ENCODE measurements around the gene THSD4. TPM values are rescaled to one million over a fixed set of nuclear protein-coding genes. Genes with fewer than 3 reads are reported as not detected.

The THSD4 gene
- total and polyA plus RNA-seq, 4 donors = 6.0 to 42.4 (median 18.5) TPM

DNA sequence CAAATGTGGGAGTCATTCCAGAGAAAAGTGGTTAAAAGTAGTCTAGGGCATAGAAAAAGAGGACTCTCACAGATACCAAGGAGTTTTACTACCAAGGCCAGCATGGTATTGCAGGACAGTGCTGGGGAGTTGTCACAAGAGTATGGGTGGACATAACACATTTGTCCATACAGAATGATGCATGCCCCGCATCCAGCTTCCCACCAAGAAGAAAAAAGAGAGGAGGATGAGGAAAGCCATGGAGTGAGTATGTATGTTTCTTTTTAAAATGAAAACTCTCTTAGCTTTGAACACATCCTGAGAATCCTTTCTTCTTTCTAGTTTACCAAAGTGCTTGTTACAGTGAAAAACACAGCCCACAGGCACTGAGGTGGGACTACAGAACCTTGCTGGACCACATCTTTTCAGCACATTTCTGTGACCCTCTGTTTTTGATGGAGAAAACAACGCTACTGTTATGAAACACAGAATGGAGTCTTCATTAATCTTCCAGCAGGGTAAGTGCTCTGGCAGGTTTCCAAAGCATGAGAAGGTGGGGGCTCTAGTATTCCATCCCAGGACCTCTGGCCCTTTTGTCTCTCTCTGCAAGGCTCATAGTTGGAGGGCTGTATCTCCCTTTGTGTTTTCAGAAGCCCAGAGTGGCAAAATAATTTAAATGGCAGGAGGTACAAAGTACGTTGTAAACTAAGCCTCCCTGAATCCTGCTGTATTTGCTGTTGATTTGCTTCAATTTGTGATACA is 707.8 kb downstream of the THSD4 start:
- no peak for TF ChIP-seq CTCF (IDR thresholded peaks at IDR 0.05; ENCODE audit: control extremely low read depth, extremely low read depth)
- H3K4me1 ChIP-seq (ENCODE audit: control insufficient read depth in 5 of 5, insufficient read depth in 5 of 5, low read length in 5 of 5) = peaks cover 0 to 34% (median 0%) of the 10 kb centered on the region in 5 donors
- DNase-seq = no peak
- H3K36me3 ChIP-seq (ENCODE audit: control insufficient read depth in 4 of 4, insufficient read depth in 4 of 4, low read length in 4 of 4) = peaks cover 15 to 37% (median 26%) of the 10 kb centered on the region in 4 donors
- H3K27ac ChIP-seq (ENCODE audit: low read depth in 1 of 2, low read length in 1 of 2) = no peak overlapping the region
- WGBS, 2 donors = 92 to 95% methylated on average over 3 of the region's 3 CpGs
- H3K4me3 ChIP-seq = no peak overlapping the region
- no peaks in the 10 kb centered on the region for H3K27me3 ChIP-seq (ENCODE audit: control insufficient read depth in 3 of 3, insufficient read depth in 3 of 3, low read length in 2 of 3)
- H3K9ac ChIP-seq (ENCODE audit: insufficient read depth in 1 of 2, low read length in 2 of 2) = no peak overlapping the region
- ATAC-seq (ENCODE audit: insufficient read depth, low FRiP score) = no peak
- H3K9me3 ChIP-seq (ENCODE audit: control insufficient read depth in 4 of 4, insufficient read depth in 3 of 4, low read length in 3 of 4) = peaks cover 0 to 14% (median 9%) of the 10 kb centered on the region in 4 donors

DNA sequence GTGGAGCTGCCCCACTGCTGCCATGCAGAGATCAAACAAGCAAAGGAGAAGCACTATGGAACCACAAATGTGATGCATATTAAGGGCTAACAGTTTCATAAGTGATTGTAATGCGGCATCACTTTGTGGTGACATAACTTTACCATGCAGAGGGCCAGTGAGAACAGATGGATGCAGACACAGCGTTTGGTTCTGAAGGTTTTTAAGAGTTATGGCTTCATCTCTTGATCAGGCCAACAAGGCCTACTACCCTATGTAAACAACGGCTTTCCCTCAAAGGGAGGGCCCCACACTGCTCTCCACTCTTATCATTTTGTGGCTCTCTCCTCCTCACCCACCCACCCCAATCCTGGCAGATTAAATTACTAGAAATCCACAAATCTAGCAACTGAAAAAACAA is 708.5 kb downstream of the THSD4 start:
- WGBS, 2 donors = 75 to 93% methylated on average over 3 of the region's 3 CpGs
- DNase-seq (peak in 2 of 3 donors; percentile 23 to 36), ATAC-seq (ENCODE audit: insufficient read depth, low FRiP score) (no peak)
- H3K27me3 ChIP-seq (ENCODE audit: control insufficient read depth in 3 of 3, insufficient read depth in 3 of 3, low read length in 2 of 3) = no peaks in the 10 kb centered on the region
- no peak overlapping the region for H3K27ac ChIP-seq (ENCODE audit: low read depth in 1 of 2, low read length in 1 of 2)
- H3K36me3 ChIP-seq (ENCODE audit: control insufficient read depth in 4 of 4, insufficient read depth in 4 of 4, low read length in 4 of 4) = peaks cover 17 to 41% (median 30%) of the 10 kb centered on the region in 4 donors
- H3K4me1 ChIP-seq (ENCODE audit: control insufficient read depth in 5 of 5, insufficient read depth in 5 of 5, low read length in 5 of 5) = peaks cover 0 to 34% (median 0%) of the 10 kb centered on the region in 5 donors
- no peak overlapping the region for H3K9ac ChIP-seq (ENCODE audit: insufficient read depth in 1 of 2, low read length in 2 of 2)
- H3K4me3 ChIP-seq = no peak overlapping the region
- TF ChIP-seq CTCF (IDR thresholded peaks at IDR 0.05; ENCODE audit: control extremely low read depth, extremely low read depth) = no peak
- H3K9me3 ChIP-seq (ENCODE audit: control insufficient read depth in 4 of 4, insufficient read depth in 3 of 4, low read length in 3 of 4) = peaks cover 0 to 14% (median 9%) of the 10 kb centered on the region in 4 donors

DNA sequence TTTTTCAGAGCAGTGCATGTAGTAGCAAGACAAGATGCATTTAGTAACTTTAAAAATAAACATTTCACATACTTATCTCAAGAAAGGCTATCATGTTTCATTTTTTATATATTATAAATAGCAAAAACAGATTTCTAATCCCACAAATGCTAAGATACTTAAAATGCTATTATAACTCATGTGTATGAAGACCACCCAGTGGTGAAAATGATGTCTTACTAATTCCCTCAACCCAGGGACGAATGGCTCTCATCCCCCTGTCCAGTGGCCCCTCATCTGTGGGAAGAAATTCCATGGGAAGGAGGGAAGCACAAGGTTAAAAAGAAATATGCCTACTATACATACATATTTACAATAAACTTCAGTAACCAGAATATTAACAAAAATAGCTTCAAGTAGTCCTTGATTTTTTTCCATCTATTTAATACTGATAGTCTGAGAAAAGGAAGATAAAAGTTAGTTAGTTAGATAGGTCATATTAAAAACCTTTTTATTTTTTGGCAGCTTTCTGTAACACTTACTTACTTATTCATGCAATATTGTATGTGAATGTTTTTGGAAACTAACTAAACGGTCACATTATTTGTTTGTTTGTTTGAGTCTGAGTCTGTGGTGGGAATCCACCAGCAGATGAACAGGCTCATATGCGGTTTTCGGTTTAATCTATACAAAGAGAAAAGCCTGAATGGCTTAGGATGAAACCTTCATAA is 709.9 kb downstream of the THSD4 start:
- Histone ChIP-seq H3K27me3 (ENCODE audit: control insufficient read depth in 3 of 3, insufficient read depth in 3 of 3, low read length in 2 of 3) (no peaks in the 10 kb centered on the region), H3K9me3 (ENCODE audit: control insufficient read depth in 4 of 4, insufficient read depth in 3 of 4, low read length in 3 of 4) (peaks cover 0 to 14% (median 8%) of the 10 kb centered on the region in 4 donors), H3K4me3 (no peak overlapping the region), H3K9ac (ENCODE audit: insufficient read depth in 1 of 2, low read length in 2 of 2) (peak overlapping the region in 1 of 2 donors; percentile 43), H3K36me3 (ENCODE audit: control insufficient read depth in 4 of 4, insufficient read depth in 4 of 4, low read length in 4 of 4) (peaks cover 24 to 47% (median 43%) of the 10 kb centered on the region in 4 donors), H3K27ac (ENCODE audit: low read depth in 1 of 2, low read length in 1 of 2) (no peak overlapping the region), H3K4me1 (ENCODE audit: control insufficient read depth in 5 of 5, insufficient read depth in 5 of 5, low read length in 5 of 5) (peaks cover 0 to 34% (median 0%) of the 10 kb centered on the region in 5 donors)
- no peak for TF ChIP-seq CTCF (IDR thresholded peaks at IDR 0.05; ENCODE audit: control extremely low read depth, extremely low read depth)
- 88 to 92% methylated on average over 4 of the region's 4 CpGs for WGBS, 2 donors
- DNase-seq = peak; percentile 63 to 87 (median 78)
- no peak for ATAC-seq (ENCODE audit: insufficient read depth, low FRiP score)

Measured in lung (tissue), 12 donors.